Activated T-helper 1 cell treated with anti-CD3 and anti-CD28 coated beads, Interleukin-12 subunit alpha, Interleukin-12 subunit beta, Interleukin-2, Interleukin-4 antibody, amounts not matched to agents 30 ng/mL and 10 ng/mL and 1 ng/mL, durations not matched to agents 14 hours and 24 hours and 36 hours (primary cell): Measurements from ENCODE around the gene CASK. TPM values are rescaled to one million over a fixed set of nuclear protein-coding genes. Genes with fewer than 3 reads are reported as not detected.
"Not testable (repeated sequence)": the region's sequence is repeated elsewhere in the genome, so short reads cannot be mapped to it uniquely, and the experiment has no call there.

Experiments
- DNase-seq: peaks from one replicate; pipeline ENCODE4 v3.0.0; 2021; ENCODE audit warnings: low spot score
- H3K27ac Mint-ChIP-seq: one replicate; pipeline ENCODE4 v1.8.0; 2021; ENCODE audit warnings: mild to moderate bottlenecking, mixed read lengths
- H3K27me3 Mint-ChIP-seq: one replicate; pipeline ENCODE4 v1.8.0; 2022; ENCODE audit warnings: mild to moderate bottlenecking, moderate library complexity, mixed read lengths; ENCODE audit not compliant: insufficient read depth
- H3K36me3 Mint-ChIP-seq: one replicate; pipeline ENCODE4 v1.8.0; 2021; ENCODE audit warnings: low read depth, mixed read lengths
- H3K4me1 Mint-ChIP-seq: one replicate; pipeline ENCODE4 v1.8.0; 2021; ENCODE audit warnings: low read depth, mixed read lengths
- H3K4me3 Mint-ChIP-seq: one replicate; pipeline ENCODE4 v1.8.0; 2021; ENCODE audit warnings: mild to moderate bottlenecking, moderate library complexity, mixed read lengths
- H3K9me3 Mint-ChIP-seq: one replicate; pipeline ENCODE4 v1.8.0; 2021; ENCODE audit warnings: mixed read lengths
- intact Hi-C: fragments of 100-400 bp; cut with micrococcal nuclease; formaldehyde crosslinking; loops from one replicate; pipeline ENCODE4 v1.15.1; 2024
- total RNA-seq: library from RNA; stranded (reverse); gene quantifications from 2 replicates; pipeline ENCODE4 v1.2.3, GENCODE V29; 2022

Gene CASK
- total RNA-seq, 1 donor from 2014 or later = 30.5 TPM

GRCh38 chrX:41616935-41617334, 306.4 kb downstream of the CASK start:
- DNase-seq = no peak
- intact Hi-C loops = no loop called here
- Mint-ChIP-seq H3K27ac (no peak overlapping the region), H3K27me3 (no peaks in the 10 kb centered on the region), H3K9me3 (no peaks in the 10 kb centered on the region), H3K4me1 (no peaks in the 10 kb centered on the region), H3K36me3 (no peaks in the 10 kb centered on the region), H3K4me3 (no peak overlapping the region)

- no peak for DNase-seq
- no peaks in the 10 kb centered on the region for H3K4me1 Mint-ChIP-seq
These were observed 307.1 kb downstream of the CASK start for GRCh38 chrX:41616255-41616654.

GRCh38 chrX:41608244-41608643, 315.1 kb downstream of the CASK start:
- no peaks in the 10 kb centered on the region for H3K27me3 Mint-ChIP-seq
- H3K4me1 Mint-ChIP-seq = no peaks in the 10 kb centered on the region
- intact Hi-C loops = no loop called here
- no peaks in the 10 kb centered on the region for H3K9me3 Mint-ChIP-seq
- H3K4me3 Mint-ChIP-seq = no peak overlapping the region
- peaks cover 10% of the 10 kb centered on the region for H3K36me3 Mint-ChIP-seq
- no peak for DNase-seq
- no peak overlapping the region for H3K27ac Mint-ChIP-seq

More at GRCh38 chrX:41616255-41616654, 307.1 kb downstream of the CASK start:
- Mint-ChIP-seq H3K9me3 (no peaks in the 10 kb centered on the region), H3K4me3 (no peak overlapping the region), H3K27ac (no peak overlapping the region), H3K36me3 (no peaks in the 10 kb centered on the region), H3K27me3 (no peaks in the 10 kb centered on the region)
- intact Hi-C loops = no loop called here

GRCh38 chrX:41607264-41607832, 316.0 kb downstream of the CASK start:
- H3K4me1 Mint-ChIP-seq = no peaks in the 10 kb centered on the region
- peaks cover 10% of the 10 kb centered on the region for H3K36me3 Mint-ChIP-seq
- no peaks in the 10 kb centered on the region for H3K9me3 Mint-ChIP-seq
- H3K4me3 Mint-ChIP-seq = no peak overlapping the region
- intact Hi-C loops = no loop called here
- H3K27ac Mint-ChIP-seq = no peak overlapping the region
- no peak for DNase-seq
- H3K27me3 Mint-ChIP-seq = no peaks in the 10 kb centered on the region

DNA sequence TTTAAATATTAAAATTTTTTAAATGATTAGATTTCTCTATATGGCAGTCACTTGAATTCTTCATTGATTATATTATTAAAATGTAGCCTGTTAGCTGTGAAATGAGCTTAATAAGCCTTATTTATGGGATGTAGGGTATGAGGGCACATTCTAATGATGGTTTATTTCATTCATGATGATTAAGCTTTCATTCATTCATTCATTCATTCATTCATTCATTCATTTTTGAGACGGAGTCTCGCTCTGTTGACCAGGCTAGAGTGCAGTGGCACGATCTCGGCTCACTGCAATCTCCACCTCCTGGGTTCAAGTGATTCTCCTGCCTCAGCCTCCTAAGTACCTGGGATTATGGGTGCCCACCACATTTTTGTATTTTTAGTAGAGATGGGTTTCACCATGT, 317.3 kb downstream of the CASK start:
- H3K4me3 Mint-ChIP-seq, H3K9me3 Mint-ChIP-seq, H3K27me3 Mint-ChIP-seq, H3K27ac Mint-ChIP-seq, H3K36me3 Mint-ChIP-seq, intact Hi-C loops, H3K4me1 Mint-ChIP-seq, DNase-seq: not testable (repeated sequence)

DNA sequence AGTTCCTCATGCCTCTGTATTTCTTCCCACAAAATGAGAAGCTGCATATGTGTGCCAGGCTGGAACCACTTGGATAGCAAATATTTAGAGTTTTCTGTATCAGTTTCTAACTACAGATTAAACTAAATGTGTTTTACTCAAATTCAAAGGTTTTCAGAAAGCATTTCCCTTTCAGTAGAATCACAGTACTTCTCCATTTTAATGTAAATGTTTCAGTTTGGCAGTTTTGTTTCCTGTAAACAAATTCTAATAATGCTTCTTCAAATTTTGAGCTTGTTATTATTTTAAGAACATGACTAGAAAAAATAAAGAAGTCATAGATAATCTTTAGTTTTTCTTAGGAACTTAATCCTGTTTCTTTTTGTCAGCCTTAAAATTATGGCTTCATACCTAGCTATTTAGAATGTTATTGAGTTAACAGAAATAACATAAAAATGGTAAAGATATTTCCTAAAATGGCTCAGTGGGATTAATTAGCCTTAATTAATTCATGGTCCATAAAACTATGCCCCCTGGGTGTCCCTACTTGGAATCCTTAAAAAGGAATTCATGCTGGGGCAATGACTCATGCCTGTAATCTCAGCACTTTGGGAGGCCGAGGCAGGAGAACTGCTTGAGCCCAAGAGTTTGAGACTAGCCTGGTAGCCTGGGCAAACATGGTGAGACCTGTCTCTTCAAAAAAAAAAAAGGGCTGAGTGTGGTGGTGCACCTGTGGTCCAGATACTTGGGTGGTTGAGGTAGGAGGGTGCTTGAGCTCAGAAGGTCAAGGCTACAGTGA, 318.4 kb downstream of the CASK start:
- peaks cover 12% of the 10 kb centered on the region for H3K36me3 Mint-ChIP-seq
- no peak overlapping the region for H3K27ac Mint-ChIP-seq
- no peaks in the 10 kb centered on the region for H3K9me3 Mint-ChIP-seq
- no peaks in the 10 kb centered on the region for H3K27me3 Mint-ChIP-seq
- H3K4me3 Mint-ChIP-seq = no peak overlapping the region
- no peak for DNase-seq
- intact Hi-C loops = no loop called here
- H3K4me1 Mint-ChIP-seq = no peaks in the 10 kb centered on the region

GRCh38 chrX:41604177-41604576, 319.2 kb downstream of the CASK start:
- no peak overlapping the region for H3K27ac Mint-ChIP-seq
- H3K4me3 Mint-ChIP-seq = no peak overlapping the region
- H3K4me1 Mint-ChIP-seq = no peaks in the 10 kb centered on the region
- H3K36me3 Mint-ChIP-seq = peaks cover 12% of the 10 kb centered on the region
- no peak for DNase-seq
- H3K27me3 Mint-ChIP-seq = no peaks in the 10 kb centered on the region
- intact Hi-C loops = no loop called here
- H3K9me3 Mint-ChIP-seq = no peaks in the 10 kb centered on the region

- Mint-ChIP-seq H3K36me3 (peaks cover 12% of the 10 kb centered on the region), H3K27me3 (no peaks in the 10 kb centered on the region)
These were observed 319.8 kb downstream of the CASK start for GRCh38 chrX:41603596-41603995.

GRCh38 chrX:41602816-41603345, 320.5 kb downstream of the CASK start:
- no peak for DNase-seq
- intact Hi-C loops = no loop called here
- H3K9me3 Mint-ChIP-seq = no peaks in the 10 kb centered on the region
- H3K4me1 Mint-ChIP-seq = no peaks in the 10 kb centered on the region
- no peak overlapping the region for H3K27ac Mint-ChIP-seq
- peaks cover 10% of the 10 kb centered on the region for H3K36me3 Mint-ChIP-seq
- H3K27me3 Mint-ChIP-seq = no peaks in the 10 kb centered on the region
- H3K4me3 Mint-ChIP-seq = no peak overlapping the region

More at GRCh38 chrX:41603596-41603995, 319.8 kb downstream of the CASK start:
- intact Hi-C loops = no loop called here
- Mint-ChIP-seq H3K27ac (no peak overlapping the region), H3K4me1 (no peaks in the 10 kb centered on the region), H3K4me3 (no peak overlapping the region), H3K9me3 (no peaks in the 10 kb centered on the region)
- no peak for DNase-seq

- DNase-seq = no peak
- Mint-ChIP-seq H3K4me1 (peaks cover 9% of the 10 kb centered on the region), H3K27ac (no peak overlapping the region), H3K9me3 (no peaks in the 10 kb centered on the region), H3K27me3 (no peaks in the 10 kb centered on the region), H3K36me3 (peaks cover 4% of the 10 kb centered on the region), H3K4me3 (no peak overlapping the region)
- intact Hi-C loops = no loop called here
These were observed 323.1 kb downstream of the CASK start for GRCh38 chrX:41600291-41600690.

DNA sequence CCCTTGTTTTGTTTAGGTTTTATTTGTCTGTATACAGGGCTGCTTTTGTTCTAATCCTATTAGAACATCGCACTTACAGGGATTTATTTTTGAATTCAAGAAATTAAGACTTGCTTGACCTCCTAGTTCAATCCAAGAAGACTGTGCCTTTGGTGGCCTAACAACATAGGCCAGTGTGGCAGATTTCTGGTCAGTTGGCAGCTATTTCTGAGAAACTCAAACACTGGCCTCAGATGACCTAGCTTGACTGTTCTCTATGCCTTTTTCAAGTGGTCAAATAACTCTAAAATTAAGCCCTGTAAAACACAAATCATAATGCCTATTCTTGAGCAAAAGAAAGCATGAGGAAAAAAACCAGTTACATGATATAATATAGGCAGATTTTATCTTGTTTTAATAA, 323.8 kb downstream of the CASK start:
- Mint-ChIP-seq H3K9me3 (no peaks in the 10 kb centered on the region), H3K36me3 (peaks cover 4% of the 10 kb centered on the region), H3K27me3 (no peaks in the 10 kb centered on the region), H3K4me1 (peaks cover 9% of the 10 kb centered on the region), H3K27ac (no peak overlapping the region), H3K4me3 (no peak overlapping the region)
- intact Hi-C loops = loop anchor here (5.0 kb wide), 1 partner anchor 42 kb away; no protein-coding TSS in a partner anchor
- DNase-seq = no peak

- peaks cover 9% of the 10 kb centered on the region for H3K4me1 Mint-ChIP-seq
- intact Hi-C loops = loop anchor here (2.0 to 5.0 kb wide), 2 partner anchors 39 to 70 kb away; no protein-coding TSS in a partner anchor
- H3K9me3 Mint-ChIP-seq = no peaks in the 10 kb centered on the region
- DNase-seq = no peak
- no peaks in the 10 kb centered on the region for H3K27me3 Mint-ChIP-seq
- H3K36me3 Mint-ChIP-seq = peaks cover 2% of the 10 kb centered on the region
- no peak overlapping the region for H3K4me3 Mint-ChIP-seq
- H3K27ac Mint-ChIP-seq = no peak overlapping the region
These were observed 326.8 kb downstream of the CASK start for GRCh38 chrX:41596596-41596995.

DNA sequence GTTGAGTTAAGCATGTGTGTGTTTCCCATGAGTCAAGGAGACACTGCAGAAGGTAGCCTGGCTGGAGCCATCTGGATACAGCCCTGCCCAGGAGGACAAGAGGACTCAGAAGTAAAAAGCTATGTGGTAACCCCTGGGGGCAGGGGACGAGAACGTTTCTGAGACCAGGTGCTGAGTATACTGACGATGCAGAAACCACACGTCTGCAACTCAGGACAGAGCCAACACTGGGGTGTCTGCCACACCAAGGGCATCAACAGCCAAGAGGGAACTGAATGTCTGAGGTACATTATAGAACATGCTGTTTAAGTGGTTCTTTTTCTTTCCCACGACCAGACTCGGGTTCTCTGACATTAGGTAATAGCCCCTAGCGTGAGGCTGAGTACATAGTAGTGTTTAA, 328.7 kb downstream of the CASK start:
- DNase-seq = no peak
- no peaks in the 10 kb centered on the region for H3K27me3 Mint-ChIP-seq
- intact Hi-C loops = loop anchor here (5.0 kb wide), 1 partner anchor 37 kb away; no protein-coding TSS in a partner anchor
- H3K4me3 Mint-ChIP-seq = no peak overlapping the region
- H3K4me1 Mint-ChIP-seq = peaks cover 9% of the 10 kb centered on the region
- H3K27ac Mint-ChIP-seq = no peak overlapping the region
- no peaks in the 10 kb centered on the region for H3K36me3 Mint-ChIP-seq
- no peaks in the 10 kb centered on the region for H3K9me3 Mint-ChIP-seq
